Neural cell (in vitro differentiated cells): ENCODE data around the gene KHK.

Experiments used
- EP300 ChIP-seq: fragments of 450-650 bp; conservative IDR thresholded peaks from 2 replicates; pipeline ENCODE4 v1.6.1; 2014; ENCODE audit warnings: antibody characterized with exemption, mild to moderate bottlenecking, moderate library complexity; ENCODE audit not compliant: poor library complexity, severe bottlenecking
- POLR2AphosphoS5 ChIP-seq: IDR thresholded peaks from 2 replicates; pipeline ENCODE4 v1.6.1; 2012
- TAF1 ChIP-seq: IDR thresholded peaks from 2 replicates; pipeline ENCODE4 v1.6.1; 2012; ENCODE audit warnings: low read depth
- TF ChIP-seq, protein P1 (sequence below): fragments of 450-650 bp; IDR thresholded peaks from 2 replicates; pipeline ENCODE4 v1.5.1; 2014; ENCODE audit warnings: antibody characterized with exemption, mild to moderate bottlenecking, moderate library complexity; ENCODE audit not compliant: poor library complexity, severe bottlenecking
- TF ChIP-seq, protein P2 (sequence below): IDR thresholded peaks from 2 replicates; pipeline ENCODE4 v1.6.1; 2012; ENCODE audit warnings: borderline replicate concordance

DNA sequence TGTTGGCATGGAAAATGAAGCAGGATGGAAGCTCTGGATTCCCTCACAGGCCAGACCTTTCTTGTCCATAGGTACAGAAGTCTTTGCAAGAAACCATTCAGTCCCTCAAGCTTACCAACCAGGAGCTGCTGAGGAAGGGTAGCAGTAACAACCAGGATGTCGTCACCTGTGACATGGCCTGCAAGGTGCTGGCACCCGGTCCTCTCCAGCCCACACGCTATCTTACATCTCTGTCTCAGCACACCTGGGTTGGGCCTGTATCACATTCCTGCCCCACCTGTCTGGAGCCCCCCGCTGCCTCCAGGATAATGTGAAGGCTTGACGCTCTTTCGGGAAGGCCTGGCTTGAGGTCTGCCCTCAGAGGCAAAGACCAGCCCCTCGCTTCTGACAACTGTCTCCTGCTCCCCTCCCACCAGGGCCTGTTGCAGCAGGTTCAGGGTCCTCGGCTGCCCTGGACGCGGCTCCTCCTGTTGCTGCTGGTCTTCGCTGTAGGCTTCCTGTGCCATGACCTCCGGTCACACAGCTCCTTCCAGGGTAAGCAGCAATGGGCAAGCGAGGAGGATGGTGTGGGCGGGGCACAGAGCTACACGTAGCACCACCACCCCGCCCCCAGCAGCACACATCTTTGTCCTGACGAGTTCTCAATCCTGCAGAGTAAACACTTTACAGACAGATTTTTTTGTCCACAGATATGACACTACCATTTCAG, 47.8 kb upstream of the KHK start:
- TF ChIP-seq TAF1 (no peak), POLR2AphosphoS5 (no peak), EP300 (no peak)
- TF ChIP-seq, protein P1, sequence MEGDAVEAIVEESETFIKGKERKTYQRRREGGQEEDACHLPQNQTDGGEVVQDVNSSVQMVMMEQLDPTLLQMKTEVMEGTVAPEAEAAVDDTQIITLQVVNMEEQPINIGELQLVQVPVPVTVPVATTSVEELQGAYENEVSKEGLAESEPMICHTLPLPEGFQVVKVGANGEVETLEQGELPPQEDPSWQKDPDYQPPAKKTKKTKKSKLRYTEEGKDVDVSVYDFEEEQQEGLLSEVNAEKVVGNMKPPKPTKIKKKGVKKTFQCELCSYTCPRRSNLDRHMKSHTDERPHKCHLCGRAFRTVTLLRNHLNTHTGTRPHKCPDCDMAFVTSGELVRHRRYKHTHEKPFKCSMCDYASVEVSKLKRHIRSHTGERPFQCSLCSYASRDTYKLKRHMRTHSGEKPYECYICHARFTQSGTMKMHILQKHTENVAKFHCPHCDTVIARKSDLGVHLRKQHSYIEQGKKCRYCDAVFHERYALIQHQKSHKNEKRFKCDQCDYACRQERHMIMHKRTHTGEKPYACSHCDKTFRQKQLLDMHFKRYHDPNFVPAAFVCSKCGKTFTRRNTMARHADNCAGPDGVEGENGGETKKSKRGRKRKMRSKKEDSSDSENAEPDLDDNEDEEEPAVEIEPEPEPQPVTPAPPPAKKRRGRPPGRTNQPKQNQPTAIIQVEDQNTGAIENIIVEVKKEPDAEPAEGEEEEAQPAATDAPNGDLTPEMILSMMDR = no peak
- TF ChIP-seq, protein P2, sequence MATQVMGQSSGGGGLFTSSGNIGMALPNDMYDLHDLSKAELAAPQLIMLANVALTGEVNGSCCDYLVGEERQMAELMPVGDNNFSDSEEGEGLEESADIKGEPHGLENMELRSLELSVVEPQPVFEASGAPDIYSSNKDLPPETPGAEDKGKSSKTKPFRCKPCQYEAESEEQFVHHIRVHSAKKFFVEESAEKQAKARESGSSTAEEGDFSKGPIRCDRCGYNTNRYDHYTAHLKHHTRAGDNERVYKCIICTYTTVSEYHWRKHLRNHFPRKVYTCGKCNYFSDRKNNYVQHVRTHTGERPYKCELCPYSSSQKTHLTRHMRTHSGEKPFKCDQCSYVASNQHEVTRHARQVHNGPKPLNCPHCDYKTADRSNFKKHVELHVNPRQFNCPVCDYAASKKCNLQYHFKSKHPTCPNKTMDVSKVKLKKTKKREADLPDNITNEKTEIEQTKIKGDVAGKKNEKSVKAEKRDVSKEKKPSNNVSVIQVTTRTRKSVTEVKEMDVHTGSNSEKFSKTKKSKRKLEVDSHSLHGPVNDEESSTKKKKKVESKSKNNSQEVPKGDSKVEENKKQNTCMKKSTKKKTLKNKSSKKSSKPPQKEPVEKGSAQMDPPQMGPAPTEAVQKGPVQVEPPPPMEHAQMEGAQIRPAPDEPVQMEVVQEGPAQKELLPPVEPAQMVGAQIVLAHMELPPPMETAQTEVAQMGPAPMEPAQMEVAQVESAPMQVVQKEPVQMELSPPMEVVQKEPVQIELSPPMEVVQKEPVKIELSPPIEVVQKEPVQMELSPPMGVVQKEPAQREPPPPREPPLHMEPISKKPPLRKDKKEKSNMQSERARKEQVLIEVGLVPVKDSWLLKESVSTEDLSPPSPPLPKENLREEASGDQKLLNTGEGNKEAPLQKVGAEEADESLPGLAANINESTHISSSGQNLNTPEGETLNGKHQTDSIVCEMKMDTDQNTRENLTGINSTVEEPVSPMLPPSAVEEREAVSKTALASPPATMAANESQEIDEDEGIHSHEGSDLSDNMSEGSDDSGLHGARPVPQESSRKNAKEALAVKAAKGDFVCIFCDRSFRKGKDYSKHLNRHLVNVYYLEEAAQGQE = no peak
